ENCODE data around the gene DSE.

DNA sequence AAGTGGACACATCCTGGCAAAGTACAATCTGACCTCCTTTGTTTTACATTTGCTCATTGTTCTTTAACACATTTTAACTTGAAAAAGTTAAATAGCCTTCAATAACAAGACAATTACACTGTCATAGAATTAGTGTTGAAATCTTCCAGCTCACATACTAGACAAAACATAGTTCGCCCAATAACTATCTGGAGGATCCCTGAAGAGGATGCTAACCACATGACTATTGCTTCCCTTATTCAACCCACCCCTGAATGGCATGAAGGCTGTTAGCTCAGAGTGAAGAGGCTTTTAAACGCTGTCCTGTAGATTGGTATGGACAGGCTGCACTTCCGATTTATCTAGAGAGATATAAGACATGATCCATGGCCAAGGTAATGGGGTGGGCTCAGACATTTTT is 15.0 kb upstream of the DSE start:
- TF ChIP-seq POLR2A (IDR thresholded peaks at IDR 0.05; ENCODE audit: low read depth): no peak
- TF ChIP-seq, protein P1, sequence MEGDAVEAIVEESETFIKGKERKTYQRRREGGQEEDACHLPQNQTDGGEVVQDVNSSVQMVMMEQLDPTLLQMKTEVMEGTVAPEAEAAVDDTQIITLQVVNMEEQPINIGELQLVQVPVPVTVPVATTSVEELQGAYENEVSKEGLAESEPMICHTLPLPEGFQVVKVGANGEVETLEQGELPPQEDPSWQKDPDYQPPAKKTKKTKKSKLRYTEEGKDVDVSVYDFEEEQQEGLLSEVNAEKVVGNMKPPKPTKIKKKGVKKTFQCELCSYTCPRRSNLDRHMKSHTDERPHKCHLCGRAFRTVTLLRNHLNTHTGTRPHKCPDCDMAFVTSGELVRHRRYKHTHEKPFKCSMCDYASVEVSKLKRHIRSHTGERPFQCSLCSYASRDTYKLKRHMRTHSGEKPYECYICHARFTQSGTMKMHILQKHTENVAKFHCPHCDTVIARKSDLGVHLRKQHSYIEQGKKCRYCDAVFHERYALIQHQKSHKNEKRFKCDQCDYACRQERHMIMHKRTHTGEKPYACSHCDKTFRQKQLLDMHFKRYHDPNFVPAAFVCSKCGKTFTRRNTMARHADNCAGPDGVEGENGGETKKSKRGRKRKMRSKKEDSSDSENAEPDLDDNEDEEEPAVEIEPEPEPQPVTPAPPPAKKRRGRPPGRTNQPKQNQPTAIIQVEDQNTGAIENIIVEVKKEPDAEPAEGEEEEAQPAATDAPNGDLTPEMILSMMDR (IDR thresholded peaks at IDR 0.05): no peak
- no peak for TF ChIP-seq POLR2AphosphoS5 (IDR thresholded peaks at IDR 0.05)
- TF ChIP-seq EP300 (IDR thresholded peaks at IDR 0.05): no peak
